HepG2 (cell line): ENCODE data around the gene COX7B. TPM values are rescaled to one million over a fixed set of nuclear protein-coding genes. Genes with fewer than 3 reads are reported as not detected.

Source experiments
- CEBPG ChIP-seq: IDR thresholded peaks from 2 replicates; pipeline ENCODE4 v1.6.1; 2016
- IRF9 ChIP-seq: sonication (generic); formaldehyde crosslinking; IDR thresholded peaks from 2 replicates; pipeline ENCODE4 v1.8.0; 2022; ENCODE audit warnings: missing genetic modification reagents, mild to moderate bottlenecking, borderline replicate concordance
- MIER2 ChIP-seq: IDR thresholded peaks from 2 replicates; pipeline ENCODE4 v1.6.1; 2016; ENCODE audit warnings: missing biosample characterization, missing genetic modification reagents
- MNT ChIP-seq: fragments of 450-650 bp; IDR thresholded peaks from 2 replicates; pipeline ENCODE4 v1.6.1; 2016
- MTA1 ChIP-seq: sonication (generic); formaldehyde crosslinking; IDR thresholded peaks from 2 replicates; pipeline ENCODE4 v1.4.0; 2020; ENCODE audit warnings: missing genetic modification reagents, mild to moderate bottlenecking, borderline replicate concordance
- NONO ChIP-seq, 2 experiments: fragments of 450-650 bp in 1 of 2; sonication (generic) in 1 of 2; formaldehyde crosslinking in 1 of 2; IDR thresholded peaks in 1 of 2; conservative IDR thresholded peaks in 1 of 2; 2 replicates each; pipeline versions ENCODE4 v1.6.1 to v1.8.0; 2017 to 2022; ENCODE audit warnings: mild to moderate bottlenecking in 1 of 2, missing genetic modification reagents in 1 of 2, moderate library complexity in 1 of 2
- PAF1 ChIP-seq: IDR thresholded peaks from 2 replicates; pipeline ENCODE4 v1.6.1; 2016; ENCODE audit warnings: missing genetic modification reagents, missing compliant biosample characterization
- REPIN1 ChIP-seq: sonication (generic); formaldehyde crosslinking; IDR thresholded peaks from 2 replicates; pipeline ENCODE4 v1.8.0; 2022; ENCODE audit warnings: missing genetic modification reagents, low read depth, mild to moderate bottlenecking, borderline replicate concordance
- RNF219 ChIP-seq: sonication (generic); formaldehyde crosslinking; IDR thresholded peaks from 2 replicates; pipeline ENCODE4 v1.5.0; 2020; ENCODE audit warnings: mild to moderate bottlenecking, missing genetic modification reagents
- SMAD1 ChIP-seq: sonication (generic); formaldehyde crosslinking; IDR thresholded peaks from 2 replicates; pipeline ENCODE4 v1.4.0; 2020; ENCODE audit warnings: missing genetic modification reagents, low read depth, mild to moderate bottlenecking, borderline replicate concordance
- ZFP36 ChIP-seq: fragments of 150-350 bp; IDR thresholded peaks from 2 replicates; pipeline ENCODE4 v1.6.1; 2018; ENCODE audit warnings: borderline replicate concordance, low read length, low read depth; ENCODE audit not compliant: partially characterized antibody
- ZFP36L2 ChIP-seq: sonication (generic); formaldehyde crosslinking; IDR thresholded peaks from 2 replicates; pipeline ENCODE4 v1.4.0; 2020; ENCODE audit warnings: missing genetic modification reagents
- ZNF124 ChIP-seq: sonication (generic); formaldehyde crosslinking; IDR thresholded peaks from 2 replicates; pipeline ENCODE4 v1.4.0; 2020; ENCODE audit warnings: missing genetic modification reagents
- ZNF547 ChIP-seq: sonication (generic); formaldehyde crosslinking; IDR thresholded peaks from 2 replicates; pipeline ENCODE4 v1.5.1; 2020; ENCODE audit warnings: mild to moderate bottlenecking, missing genetic modification reagents
- ZNF740 ChIP-seq: sonication (generic); formaldehyde crosslinking; IDR thresholded peaks from 2 replicates; pipeline ENCODE4 v1.4.0; 2020; ENCODE audit warnings: missing genetic modification reagents
- ZNF800 ChIP-seq: sonication (generic); formaldehyde crosslinking; IDR thresholded peaks from 2 replicates; pipeline ENCODE4 v1.4.0; 2020; ENCODE audit warnings: missing genetic modification reagents
- polyA plus RNA-seq, 8 experiments: library from polyadenylated mRNA; depleted of rRNA in 3 of 8; stranded (reverse) in 7 of 8; unstranded in 1 of 8; fragments of >200 nt; fragmentation: Illumina TruSeq in 4 of 8; extraction: Trizol in 4 of 8; gene quantifications; 2 replicates each; pipeline versions ENCODE4 v1.2.1 to v1.2.3, GENCODE V29; 2011 to 2016; ENCODE audit warnings: low read depth in 4 of 8, missing spikeins in 1 of 8, mixed read lengths in 1 of 8; ENCODE audit not compliant: insufficient read depth in 1 of 8
- total RNA-seq, 5 experiments: library from RNA; depleted of rRNA; stranded (reverse); fragments of >200 nt; fragmentation: Illumina TruSeq; extraction: Trizol; gene quantifications; 2 replicates each; pipeline ENCODE4 v1.2.3, GENCODE V29; 2016; ENCODE audit warnings: low read depth in 1 of 5

COX7B gene
- total and polyA plus RNA-seq, 2 of the 13 experiments (the other 11 are each of a cell fraction or from before 2014, with no cell fraction given) = 375 to 635 TPM

- TF ChIP-seq ZNF740 (CRISPR knock-in tag) (no peak), MTA1 (CRISPR knock-in tag) (no peak), ZNF124 (CRISPR knock-in tag) (no peak), IRF9 (CRISPR knock-in tag) (no peak), NONO (IDR thresholded peaks at IDR 0.05) (no peak), NONO (CRISPR knock-in tag; conservative IDR thresholded peaks at IDR 0.05) (no peak), PAF1 (CRISPR knock-in tag) (no peak), ZNF800 (CRISPR knock-in tag) (no peak), ZFP36 (no peak), SMAD1 (CRISPR knock-in tag) (no peak), CEBPG (CRISPR knock-in tag) (no peak), RNF219 (CRISPR knock-in tag) (no peak), MIER2 (CRISPR knock-in tag) (no peak), ZNF547 (no peak), REPIN1 (CRISPR knock-in tag) (no peak), ZFP36L2 (CRISPR knock-in tag) (no peak), MNT (peak; percentile 24; the same call in 1 of the 2 replicates)
These were observed 11.0 kb downstream of the COX7B start, which contains the start of gene ATP7A (continued) for GRCh38 chrX:77910108-77910840.
